ENCODE data around the gene MANBA.

DNA sequence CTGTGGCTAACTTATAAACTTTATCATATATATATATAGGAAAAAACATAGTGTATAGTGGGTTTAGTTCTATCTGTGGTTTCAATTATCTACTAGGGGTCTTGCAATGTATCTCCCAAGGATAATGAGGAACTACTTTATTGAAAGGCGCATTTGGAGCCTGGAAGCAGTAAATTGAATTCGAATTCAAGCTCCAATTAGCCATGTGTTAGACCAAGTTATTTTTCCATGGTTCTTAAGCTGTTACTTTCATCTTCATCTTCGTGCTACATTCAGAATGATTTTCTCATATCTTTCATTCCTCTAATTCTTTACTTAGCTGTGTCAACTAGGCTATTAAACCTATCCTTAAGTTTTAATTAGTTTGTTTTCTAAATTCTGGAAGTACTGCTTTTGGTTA, 27.2 kb upstream of the MANBA start:
- TF ChIP-seq CTCF (tag by site-specific recombination; IDR thresholded peaks at IDR 0.05) (no peak), ZNF302 (tag by site-specific recombination; IDR thresholded peaks at IDR 0.05; ENCODE audit: low read depth) (no peak), ZBTB7A (tag by site-specific recombination; IDR thresholded peaks at IDR 0.05; ENCODE audit: low read depth) (no peak), BCL11A (tag by site-specific recombination; IDR thresholded peaks at IDR 0.05; ENCODE audit: low read depth) (no peak), ZNF138 (tag by site-specific recombination; IDR thresholded peaks at IDR 0.05; ENCODE audit: borderline replicate concordance) (no peak), ZNF747 (tag by site-specific recombination; IDR thresholded peaks at IDR 0.05) (no peak), HOXA7 (CRISPR knock-in tag; IDR thresholded peaks at IDR 0.05; ENCODE audit: borderline replicate concordance) (no peak), ZNF48 (tag by site-specific recombination; IDR thresholded peaks at IDR 0.05) (no peak), SETDB1 (IDR thresholded peaks at IDR 0.05; ENCODE audit: insufficient read length, low read length) (peak; percentile 58), ZNF121 (tag by site-specific recombination; IDR thresholded peaks at IDR 0.05) (no peak), ZNF16 (tag by site-specific recombination; IDR thresholded peaks at IDR 0.05; ENCODE audit: low read depth) (no peak), ZSCAN30 (tag by site-specific recombination; IDR thresholded peaks at IDR 0.05) (no peak)
- TF ChIP-seq, protein P1, sequence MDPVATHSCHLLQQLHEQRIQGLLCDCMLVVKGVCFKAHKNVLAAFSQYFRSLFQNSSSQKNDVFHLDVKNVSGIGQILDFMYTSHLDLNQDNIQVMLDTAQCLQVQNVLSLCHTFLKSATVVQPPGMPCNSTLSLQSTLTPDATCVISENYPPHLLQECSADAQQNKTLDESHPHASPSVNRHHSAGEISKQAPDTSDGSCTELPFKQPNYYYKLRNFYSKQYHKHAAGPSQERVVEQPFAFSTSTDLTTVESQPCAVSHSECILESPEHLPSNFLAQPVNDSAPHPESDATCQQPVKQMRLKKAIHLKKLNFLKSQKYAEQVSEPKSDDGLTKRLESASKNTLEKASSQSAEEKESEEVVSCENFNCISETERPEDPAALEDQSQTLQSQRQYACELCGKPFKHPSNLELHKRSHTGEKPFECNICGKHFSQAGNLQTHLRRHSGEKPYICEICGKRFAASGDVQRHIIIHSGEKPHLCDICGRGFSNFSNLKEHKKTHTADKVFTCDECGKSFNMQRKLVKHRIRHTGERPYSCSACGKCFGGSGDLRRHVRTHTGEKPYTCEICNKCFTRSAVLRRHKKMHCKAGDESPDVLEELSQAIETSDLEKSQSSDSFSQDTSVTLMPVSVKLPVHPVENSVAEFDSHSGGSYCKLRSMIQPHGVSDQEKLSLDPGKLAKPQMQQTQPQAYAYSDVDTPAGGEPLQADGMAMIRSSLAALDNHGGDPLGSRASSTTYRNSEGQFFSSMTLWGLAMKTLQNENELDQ (tag by site-specific recombination; IDR thresholded peaks at IDR 0.05; ENCODE audit: low read depth), result no peak
- TF ChIP-seq, protein P2, sequence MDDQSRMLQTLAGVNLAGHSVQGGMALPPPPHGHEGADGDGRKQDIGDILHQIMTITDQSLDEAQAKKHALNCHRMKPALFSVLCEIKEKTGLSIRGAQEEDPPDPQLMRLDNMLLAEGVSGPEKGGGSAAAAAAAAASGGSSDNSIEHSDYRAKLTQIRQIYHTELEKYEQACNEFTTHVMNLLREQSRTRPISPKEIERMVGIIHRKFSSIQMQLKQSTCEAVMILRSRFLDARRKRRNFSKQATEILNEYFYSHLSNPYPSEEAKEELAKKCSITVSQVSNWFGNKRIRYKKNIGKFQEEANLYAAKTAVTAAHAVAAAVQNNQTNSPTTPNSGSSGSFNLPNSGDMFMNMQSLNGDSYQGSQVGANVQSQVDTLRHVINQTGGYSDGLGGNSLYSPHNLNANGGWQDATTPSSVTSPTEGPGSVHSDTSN (CRISPR knock-in tag; IDR thresholded peaks at IDR 0.05), result no peak
